Measurements from ENCODE around the gene TMPRSS6.

DNA sequence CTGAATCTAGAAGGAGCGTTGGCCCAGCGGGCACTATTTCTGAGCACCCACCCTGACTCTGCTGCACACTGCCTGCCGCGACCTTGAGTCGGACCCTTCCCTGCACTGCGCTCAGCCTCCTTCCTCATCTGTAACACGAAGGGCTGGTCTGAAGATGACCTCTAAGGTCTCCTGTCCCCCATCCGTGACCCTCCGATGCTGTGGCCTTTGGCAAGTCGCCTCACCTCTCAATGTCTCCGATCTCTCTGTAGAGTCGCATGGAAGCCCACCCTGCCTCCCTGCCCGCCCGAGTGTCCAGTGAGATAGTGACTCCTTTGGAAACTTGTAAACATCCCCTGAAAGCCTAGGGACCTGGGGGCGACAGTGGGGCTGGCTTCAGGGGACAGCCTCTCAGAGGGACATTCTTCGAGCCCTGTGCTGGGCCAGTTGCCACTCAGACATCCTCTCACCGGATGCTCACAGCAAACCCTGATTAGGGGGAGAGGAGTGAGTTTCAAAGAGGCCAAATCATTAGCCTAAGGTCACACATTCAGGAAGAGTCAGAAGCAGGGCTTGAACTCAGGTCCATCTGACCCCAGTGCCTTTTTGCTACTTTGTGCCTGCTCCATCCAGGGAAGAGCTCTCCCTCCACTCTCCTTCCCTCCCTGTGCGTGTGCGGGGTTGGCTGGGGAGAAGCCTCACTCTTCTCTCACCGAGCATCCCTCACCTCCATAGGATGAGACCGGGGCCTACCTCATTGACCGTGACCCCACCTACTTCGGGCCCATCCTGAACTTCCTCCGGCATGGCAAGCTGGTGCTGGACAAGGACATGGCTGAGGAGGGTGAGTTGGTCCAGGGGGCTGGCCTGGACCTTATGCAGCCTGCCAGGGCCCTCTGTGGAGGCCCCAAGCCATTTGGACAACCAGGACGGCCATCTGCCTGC is 56.9 kb downstream of the TMPRSS6 start:
- TF ChIP-seq POLR2A (IDR thresholded peaks at IDR 0.05) (no peak), POLR2AphosphoS5 (IDR thresholded peaks at IDR 0.05; ENCODE audit: insufficient read depth in 1 of 2, low read depth in 1 of 2) (no peak)
- TF ChIP-seq, protein P1, sequence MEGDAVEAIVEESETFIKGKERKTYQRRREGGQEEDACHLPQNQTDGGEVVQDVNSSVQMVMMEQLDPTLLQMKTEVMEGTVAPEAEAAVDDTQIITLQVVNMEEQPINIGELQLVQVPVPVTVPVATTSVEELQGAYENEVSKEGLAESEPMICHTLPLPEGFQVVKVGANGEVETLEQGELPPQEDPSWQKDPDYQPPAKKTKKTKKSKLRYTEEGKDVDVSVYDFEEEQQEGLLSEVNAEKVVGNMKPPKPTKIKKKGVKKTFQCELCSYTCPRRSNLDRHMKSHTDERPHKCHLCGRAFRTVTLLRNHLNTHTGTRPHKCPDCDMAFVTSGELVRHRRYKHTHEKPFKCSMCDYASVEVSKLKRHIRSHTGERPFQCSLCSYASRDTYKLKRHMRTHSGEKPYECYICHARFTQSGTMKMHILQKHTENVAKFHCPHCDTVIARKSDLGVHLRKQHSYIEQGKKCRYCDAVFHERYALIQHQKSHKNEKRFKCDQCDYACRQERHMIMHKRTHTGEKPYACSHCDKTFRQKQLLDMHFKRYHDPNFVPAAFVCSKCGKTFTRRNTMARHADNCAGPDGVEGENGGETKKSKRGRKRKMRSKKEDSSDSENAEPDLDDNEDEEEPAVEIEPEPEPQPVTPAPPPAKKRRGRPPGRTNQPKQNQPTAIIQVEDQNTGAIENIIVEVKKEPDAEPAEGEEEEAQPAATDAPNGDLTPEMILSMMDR (IDR thresholded peaks at IDR 0.05): no peak
